Omental fat pad (tissue), 4 donors: Measurements from ENCODE around the gene FGFR2. TPM values are rescaled to one million over a fixed set of nuclear protein-coding genes. Genes with fewer than 3 reads are reported as not detected.
"Not testable (repeated sequence)": the region's sequence is repeated elsewhere in the genome, so short reads cannot be mapped to it uniquely, and the experiment has no call there.

ENCODE experiments used
- ATAC-seq: fragments of 150-250 bp; one replicate; pipeline ENCODE4 v1.9.1; 2016; ENCODE audit warnings: mild to moderate bottlenecking, moderate library complexity; ENCODE audit not compliant: low FRiP score
- DNase-seq: peaks from one replicate; pipeline ENCODE4 v3.0.0-alpha.2; 2019; ENCODE audit warnings: low spot score
- CTCF ChIP-seq, 3 donors: fragments of 450-650 bp; IDR thresholded peaks; one replicate each; pipeline ENCODE4 v1.5.1; 2016 to 2017; ENCODE audit warnings: antibody characterized with exemption in 3 of 3, mild to moderate bottlenecking in 3 of 3, moderate library complexity in 2 of 3
- total RNA-seq, 4 donors: library from RNA; depleted of rRNA; stranded (reverse); fragments of >200 nt; gene quantifications; one replicate each; pipeline ENCODE4 v1.1.0, GENCODE V29; 2016

FGFR2 gene
- total RNA-seq, 4 donors from 2014 or later = 2.0 to 8.4 (median 2.4) TPM

DNA sequence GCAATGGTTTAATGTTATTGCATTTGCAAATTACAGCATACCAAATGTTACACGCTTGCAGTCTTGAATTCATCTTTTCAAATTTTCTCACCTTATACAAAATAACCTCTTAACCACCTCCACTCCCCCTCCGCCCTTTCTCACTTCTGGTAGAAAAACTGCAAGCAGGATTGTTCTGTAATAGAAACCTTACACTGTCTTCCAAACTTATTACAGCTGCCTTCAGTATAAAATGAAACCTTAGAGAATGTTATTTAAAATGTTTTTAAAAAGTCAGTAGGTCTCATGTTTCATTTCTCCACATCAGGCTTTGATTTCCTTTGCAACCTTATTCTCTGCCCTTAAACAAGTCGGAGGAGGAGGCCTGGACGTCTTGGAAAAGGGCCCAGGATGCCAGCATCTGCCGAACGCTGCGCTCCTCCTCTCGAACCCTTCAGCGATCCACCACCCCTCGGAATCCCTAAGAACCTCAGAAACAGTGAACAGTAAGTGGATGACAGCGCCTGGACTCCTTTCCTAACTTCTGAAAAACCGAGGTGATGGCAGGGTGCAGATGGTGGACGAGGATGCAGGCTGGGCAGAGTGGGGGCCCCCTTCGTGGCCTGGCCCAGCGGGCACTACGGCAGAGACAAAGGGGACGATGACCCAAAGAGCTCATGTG is 74.0 kb downstream of the FGFR2 start:
- ATAC-seq (no peak), DNase-seq (no peak)
- TF ChIP-seq CTCF (IDR thresholded peaks at IDR 0.05) = no peak

DNA sequence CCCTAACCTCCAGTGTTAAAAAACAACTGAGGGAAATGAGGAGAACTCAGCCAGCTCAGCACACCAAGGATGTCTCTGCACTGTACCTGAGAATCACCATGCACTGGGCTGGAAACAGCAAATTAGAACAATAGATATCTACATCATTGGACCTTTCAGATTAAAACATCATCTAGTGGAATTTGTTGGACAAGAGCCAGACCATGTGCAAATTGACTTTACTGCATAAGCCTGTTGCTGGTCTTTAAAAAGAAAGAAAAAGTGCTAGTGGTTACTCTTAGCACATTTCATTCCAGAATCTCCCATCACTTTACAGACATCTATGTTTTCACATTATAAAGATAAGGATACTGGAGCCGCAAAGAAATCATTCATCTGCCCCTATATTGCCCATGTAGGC is 75.4 kb downstream of the FGFR2 start:
- ATAC-seq = no peak
- TF ChIP-seq CTCF (IDR thresholded peaks at IDR 0.05) = no peak
- no peak for DNase-seq

DNA sequence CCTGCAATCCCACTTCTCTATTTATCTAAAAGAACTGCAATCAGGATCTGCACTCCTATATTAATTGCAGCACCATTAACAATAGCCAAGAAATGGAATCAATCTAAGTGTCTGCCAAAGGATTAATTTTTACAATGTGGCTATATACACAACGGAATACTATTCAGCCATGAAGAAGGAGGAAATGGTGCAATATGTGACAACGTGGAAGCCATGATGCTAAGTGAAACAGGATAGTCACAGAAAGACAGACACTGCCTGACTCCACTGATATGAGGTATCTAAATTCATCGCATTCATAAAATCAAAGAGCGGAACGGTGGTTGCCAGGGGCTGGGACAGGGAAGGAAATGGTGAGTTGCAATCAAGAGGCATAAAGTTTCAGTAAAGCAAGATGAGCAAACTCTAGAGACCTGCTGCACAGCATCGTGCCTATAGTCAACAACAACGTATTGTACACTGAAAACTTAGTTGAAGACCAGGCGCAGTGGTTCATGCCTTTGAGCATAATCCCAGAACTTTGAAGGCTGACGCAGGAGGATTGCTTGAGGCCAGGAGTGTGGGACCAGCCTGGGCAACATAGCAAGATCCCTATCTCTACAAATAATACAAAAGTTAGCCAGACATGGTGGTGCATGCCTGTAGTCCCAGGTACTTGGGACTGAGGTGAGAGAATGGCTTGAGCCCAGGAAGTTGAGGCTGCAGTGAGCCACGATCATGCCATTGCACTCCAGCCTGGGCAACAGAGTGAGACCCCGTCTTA is 76.3 kb downstream of the FGFR2 start:
- ATAC-seq (no peak), DNase-seq (no peak)
- TF ChIP-seq CTCF (IDR thresholded peaks at IDR 0.05) = no peak

- ATAC-seq, DNase-seq: not testable (repeated sequence)
These were observed 77.7 kb downstream of the FGFR2 start for GRCh38 chr10:121520526-121520925.

DNA sequence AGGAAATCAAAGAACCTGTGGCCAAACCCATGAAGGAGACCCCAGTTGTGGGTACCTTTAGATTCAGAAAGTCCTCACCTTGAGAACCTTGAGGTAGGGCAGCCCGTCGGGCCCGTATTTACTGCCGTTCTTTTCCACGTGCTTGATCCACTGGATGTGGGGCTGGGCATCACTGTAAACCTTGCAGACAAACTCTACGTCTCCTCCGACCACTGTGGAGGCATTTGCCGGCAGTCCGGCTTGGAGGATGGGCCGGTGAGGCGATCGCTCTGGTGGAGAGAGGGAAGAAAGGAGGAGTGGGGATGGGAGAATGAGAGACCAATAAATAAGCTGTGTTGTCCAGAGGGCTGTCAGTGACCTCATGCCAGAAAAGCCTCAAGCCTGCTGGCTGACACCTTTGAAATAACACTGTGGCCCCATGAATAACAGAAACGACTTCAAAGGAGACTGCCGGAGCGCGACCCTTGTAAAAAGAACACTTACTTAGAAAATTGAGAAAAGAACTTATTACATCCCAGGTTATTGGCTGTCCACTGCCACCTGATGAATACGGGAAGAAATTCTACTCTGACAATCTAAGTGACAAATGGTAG is 78.2 kb downstream of the FGFR2 start:
- DNase-seq = no peak
- ATAC-seq = no peak
- no peak for TF ChIP-seq CTCF (IDR thresholded peaks at IDR 0.05)

GRCh38 chr10:121519411-121519810 is 78.8 kb downstream of the FGFR2 start:
- DNase-seq = no peak
- no peak for TF ChIP-seq CTCF (IDR thresholded peaks at IDR 0.05)
- ATAC-seq = no peak

GRCh38 chr10:121518333-121518732 is 79.9 kb downstream of the FGFR2 start:
- ATAC-seq (no peak), DNase-seq (no peak)
- TF ChIP-seq CTCF (IDR thresholded peaks at IDR 0.05) = no peak
